GM23338 (cell line): ENCODE data around the gene ELMOD3. TPM values are rescaled to one million over a fixed set of nuclear protein-coding genes. Genes with fewer than 3 reads are reported as not detected.

Experiments used
- ATAC-seq: fragments of 200-7000 bp; cut with Tn5 transposase; 3 replicates; pipeline ENCODE4 v1.9.1; 2020
- DNase-seq: peaks from one replicate; pipeline ENCODE4 v3.0.0-alpha.2; 2015; ENCODE audit warnings: low spot score
- H2AFZ ChIP-seq: fragments of 200-600 bp; sonication (generic); 2 replicates; pipeline ENCODE4 v1.8.0; 2016; ENCODE audit warnings: antibody characterized with exemption, mild to moderate bottlenecking, moderate library complexity
- H3F3A ChIP-seq: fragments of 200-600 bp; sonication (generic); replicated peaks from 2 replicates; pipeline ENCODE4 v1.8.0; 2017; ENCODE audit warnings: antibody characterized with exemption, mixed run types, low read depth
- H3K27ac ChIP-seq: fragments of 200-600 bp; sonication (generic); 2 replicates; pipeline ENCODE4 v1.6.1; 2016; ENCODE audit warnings: low read depth
- H3K27me3 ChIP-seq: fragments of 200-600 bp; sonication (generic); 2 replicates; pipeline ENCODE4 v1.8.0; 2016; ENCODE audit warnings: mild to moderate bottlenecking, mixed run types, moderate library complexity; ENCODE audit not compliant: insufficient read depth
- H3K36me3 ChIP-seq: fragments of 200-600 bp; sonication (generic); 2 replicates; pipeline ENCODE4 v1.8.0; 2016; ENCODE audit warnings: mild to moderate bottlenecking; ENCODE audit not compliant: insufficient read depth
- H3K4me1 ChIP-seq: fragments of 200-600 bp; sonication (generic); 2 replicates; pipeline ENCODE4 v1.8.0; 2016; ENCODE audit warnings: mild to moderate bottlenecking, moderate library complexity; ENCODE audit not compliant: insufficient read depth
- H3K4me2 ChIP-seq: fragments of 200-600 bp; sonication (generic); 2 replicates; pipeline ENCODE4 v1.7.1; 2017; ENCODE audit warnings: mixed run types
- H3K4me3 ChIP-seq: fragments of 200-600 bp; sonication (generic); 2 replicates; pipeline ENCODE4 v1.6.1; 2016; ENCODE audit warnings: mixed run types
- H3K79me2 ChIP-seq: fragments of 200-600 bp; sonication (generic); replicated peaks from 2 replicates; pipeline ENCODE4 v1.8.0; 2017; ENCODE audit warnings: mild to moderate bottlenecking; ENCODE audit not compliant: insufficient read depth
- H3K9me2 ChIP-seq: fragments of 200-600 bp; sonication (generic); 2 replicates; pipeline ENCODE4 v1.8.0; 2017; ENCODE audit not compliant: insufficient read depth
- H4K20me1 ChIP-seq: fragments of 200-600 bp; sonication (generic); replicated peaks from 2 replicates; pipeline ENCODE4 v1.8.0; 2017; ENCODE audit warnings: mild to moderate bottlenecking; ENCODE audit not compliant: insufficient read depth
- H3K27ac Mint-ChIP-seq: 2 replicates; pipeline ENCODE4 v1.8.0; 2020; ENCODE audit warnings: inconsistent platforms, mild to moderate bottlenecking, moderate library complexity, mixed read lengths
- H3K27me3 Mint-ChIP-seq: 3 replicates; pipeline ENCODE4 v1.8.0; 2022; ENCODE audit warnings: low read depth, mild to moderate bottlenecking, moderate library complexity, mixed read lengths, inconsistent platforms; ENCODE audit not compliant: insufficient read depth, poor library complexity
- H3K36me3 Mint-ChIP-seq: 3 replicates; pipeline ENCODE4 v1.8.0; 2021; ENCODE audit warnings: low read depth, mild to moderate bottlenecking, inconsistent platforms, moderate library complexity, mixed read lengths
- H3K4me1 Mint-ChIP-seq: 3 replicates; pipeline ENCODE4 v1.8.0; 2020; ENCODE audit warnings: mild to moderate bottlenecking, inconsistent platforms, mixed read lengths
- H3K4me3 Mint-ChIP-seq: 3 replicates; pipeline ENCODE4 v1.8.0; 2021; ENCODE audit warnings: moderate library complexity, mild to moderate bottlenecking, inconsistent platforms, mixed read lengths
- H3K9me3 Mint-ChIP-seq: 3 replicates; pipeline ENCODE4 v1.8.0; 2020; ENCODE audit warnings: moderate library complexity, mild to moderate bottlenecking, inconsistent platforms, mixed read lengths
- EZH2 ChIP-seq: fragments of 200-600 bp; sonication (generic); IDR thresholded peaks from one replicate; pipeline ENCODE4 v1.8.0; 2017; ENCODE audit warnings: antibody characterized with exemption, mild to moderate bottlenecking, low read depth; ENCODE audit not compliant: unreplicated experiment
- JUNB ChIP-seq: IDR thresholded peaks from one replicate; pipeline ENCODE4 v1.6.1; 2016; ENCODE audit warnings: antibody characterized with exemption; ENCODE audit not compliant: unreplicated experiment
- NANOG ChIP-seq: IDR thresholded peaks from 2 replicates; pipeline ENCODE4 v1.6.1; 2016; ENCODE audit warnings: antibody characterized with exemption, borderline replicate concordance
- POLR2AphosphoS5 ChIP-seq: IDR thresholded peaks from 2 replicates; pipeline ENCODE4 v1.6.1; 2016; ENCODE audit warnings: antibody characterized with exemption, low read depth
- STAT1 ChIP-seq: IDR thresholded peaks from one replicate; pipeline ENCODE4 v1.6.1; 2016; ENCODE audit warnings: antibody characterized with exemption; ENCODE audit not compliant: unreplicated experiment
- ZNF114 ChIP-seq: fragments of 250-450 bp; sonication (Bioruptor Pico); IDR thresholded peaks from 2 replicates; pipeline ENCODE4 v1.5.0; 2020; ENCODE audit warnings: mild to moderate bottlenecking, moderate library complexity
- ZNF331 ChIP-seq: fragments of 250-450 bp; sonication (Bioruptor Pico); IDR thresholded peaks from 2 replicates; pipeline ENCODE4 v1.5.0; 2020; ENCODE audit warnings: low read depth, mild to moderate bottlenecking, moderate library complexity
- polyA plus RNA-seq: library from polyadenylated mRNA; unstranded; fragments of >200 nt; fragmentation: Nextera tagmentation; extraction: Ambion mirVana; gene quantifications from 2 replicates; pipeline ENCODE4 v1.2.1, GENCODE V29; 2016
- total RNA-seq: library from RNA; depleted of rRNA; stranded (reverse); fragments of >200 nt; shearing (Covaris generic); gene quantifications from 2 replicates; pipeline ENCODE4 v1.2.3, GENCODE V29; 2014
- TF ChIP-seq, protein P1 (sequence below), 2 experiments: fragments of 200-600 bp in 1 of 2; sonication (generic) in 1 of 2; conservative IDR thresholded peaks; 2 replicates each; pipeline versions ENCODE4 v1.5.1 to v1.6.1; 2016 to 2017; ENCODE audit warnings: antibody characterized with exemption in 2 of 2, low read depth in 2 of 2, mild to moderate bottlenecking in 2 of 2, moderate library complexity in 1 of 2
- TF ChIP-seq, protein P2 (sequence below): IDR thresholded peaks from 2 replicates; pipeline ENCODE4 v1.6.1; 2016; ENCODE audit warnings: antibody characterized with exemption
- TF ChIP-seq, protein P3 (sequence below): IDR thresholded peaks from one replicate; pipeline ENCODE4 v1.6.1; 2018; ENCODE audit warnings: antibody characterized with exemption; ENCODE audit not compliant: unreplicated experiment

ELMOD3 gene
- total and polyA plus RNA-seq, 2 experiments from 2014 or later, result 8.6 to 8.9 TPM

DNA sequence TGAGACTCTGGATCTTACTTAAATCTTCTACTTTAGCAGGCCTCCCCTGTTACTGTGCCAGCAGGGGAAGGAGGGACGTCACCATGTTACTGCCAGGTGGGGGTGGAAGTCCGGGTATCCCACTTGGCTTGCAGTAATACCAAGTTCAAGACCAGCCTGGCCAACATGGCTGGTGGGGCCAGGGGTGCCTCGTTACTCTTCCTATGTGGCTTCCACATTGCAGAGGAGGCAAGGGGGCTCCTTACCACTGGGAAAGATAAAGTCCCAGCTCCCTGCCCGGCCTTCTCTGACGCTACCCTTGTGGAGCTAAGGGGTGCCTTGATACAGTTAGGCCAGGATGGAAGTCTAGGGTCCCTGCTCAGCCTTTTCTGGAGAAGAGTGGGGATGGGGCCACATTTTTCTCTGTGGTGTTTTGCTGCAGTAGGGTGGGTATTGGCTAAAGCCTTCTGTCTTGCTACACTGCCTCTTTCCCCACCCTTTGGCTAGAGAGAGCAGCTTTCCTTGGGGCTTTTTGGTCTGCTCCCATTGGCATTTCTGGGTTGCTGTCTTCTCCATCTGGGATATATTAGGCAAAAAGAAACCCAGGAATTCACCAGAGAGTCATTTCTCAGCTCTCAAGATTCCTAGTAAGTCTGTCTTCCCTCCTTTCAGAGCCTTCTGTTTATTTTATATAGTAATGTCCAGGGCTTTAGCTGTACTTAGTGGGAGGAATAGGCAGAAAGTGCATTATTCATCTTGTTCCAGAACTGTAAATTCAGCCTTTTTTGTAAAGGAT, 21.9 kb downstream of the ELMOD3 start:
- no peaks in the 10 kb centered on the region; the same call in 2 of the 3 replicates for H3K4me1 Mint-ChIP-seq
- Histone ChIP-seq H3K4me2 (no peak overlapping the region), H2AFZ (no peak overlapping the region), H3K4me1 (no peaks in the 10 kb centered on the region), H3K4me3 (no peak overlapping the region), H3K9me2 (no peaks in the 10 kb centered on the region), H3K27me3 (no peaks in the 10 kb centered on the region), H4K20me1 (no peaks in the 10 kb centered on the region), H3K27ac (no peak overlapping the region), H3F3A (no peaks in the 10 kb centered on the region), H3K79me2 (no peaks in the 10 kb centered on the region), H3K36me3 (peaks cover 16% of the 10 kb centered on the region)
- DNase-seq (no peak), ATAC-seq (no peak)
- peaks cover 4% of the 10 kb centered on the region for H3K27me3 Mint-ChIP-seq
- no peak for TF ChIP-seq POLR2AphosphoS5
- no peak for TF ChIP-seq EZH2
- TF ChIP-seq, protein P1, sequence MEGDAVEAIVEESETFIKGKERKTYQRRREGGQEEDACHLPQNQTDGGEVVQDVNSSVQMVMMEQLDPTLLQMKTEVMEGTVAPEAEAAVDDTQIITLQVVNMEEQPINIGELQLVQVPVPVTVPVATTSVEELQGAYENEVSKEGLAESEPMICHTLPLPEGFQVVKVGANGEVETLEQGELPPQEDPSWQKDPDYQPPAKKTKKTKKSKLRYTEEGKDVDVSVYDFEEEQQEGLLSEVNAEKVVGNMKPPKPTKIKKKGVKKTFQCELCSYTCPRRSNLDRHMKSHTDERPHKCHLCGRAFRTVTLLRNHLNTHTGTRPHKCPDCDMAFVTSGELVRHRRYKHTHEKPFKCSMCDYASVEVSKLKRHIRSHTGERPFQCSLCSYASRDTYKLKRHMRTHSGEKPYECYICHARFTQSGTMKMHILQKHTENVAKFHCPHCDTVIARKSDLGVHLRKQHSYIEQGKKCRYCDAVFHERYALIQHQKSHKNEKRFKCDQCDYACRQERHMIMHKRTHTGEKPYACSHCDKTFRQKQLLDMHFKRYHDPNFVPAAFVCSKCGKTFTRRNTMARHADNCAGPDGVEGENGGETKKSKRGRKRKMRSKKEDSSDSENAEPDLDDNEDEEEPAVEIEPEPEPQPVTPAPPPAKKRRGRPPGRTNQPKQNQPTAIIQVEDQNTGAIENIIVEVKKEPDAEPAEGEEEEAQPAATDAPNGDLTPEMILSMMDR (conservative IDR thresholded peaks at IDR 0.05; ENCODE audit: low read depth in 2 of 2), result no peak
- no peak for TF ChIP-seq ZNF331 (CRISPR knock-in tag)
- peaks cover 41% of the 10 kb centered on the region for H3K36me3 Mint-ChIP-seq
- no peak overlapping the region for H3K27ac Mint-ChIP-seq
- H3K4me3 Mint-ChIP-seq, result no peak overlapping the region
- peaks cover 19% of the 10 kb centered on the region for H3K9me3 Mint-ChIP-seq

DNA sequence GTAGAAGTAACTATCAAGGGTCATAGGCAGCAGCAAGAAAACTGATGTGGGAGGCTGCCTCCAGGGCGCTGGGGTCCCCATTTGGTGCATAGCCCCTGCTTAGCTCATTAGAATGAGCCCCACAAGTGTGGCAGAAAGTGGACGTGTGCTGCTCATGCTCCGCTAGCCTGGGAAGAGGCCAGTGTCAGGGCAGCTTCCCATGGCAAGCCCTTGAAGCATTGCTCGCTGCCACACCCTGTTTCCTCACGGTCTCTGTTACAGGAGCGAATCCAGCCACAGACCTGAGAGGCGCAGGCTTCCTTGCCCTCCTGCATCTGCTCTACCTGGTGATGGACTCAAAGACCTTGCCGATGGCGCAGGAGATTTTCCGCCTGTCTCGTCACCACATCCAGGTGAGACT, 22.5 kb downstream of the ELMOD3 start:
- H2AFZ ChIP-seq, result no peak overlapping the region
- no peaks in the 10 kb centered on the region for H3F3A ChIP-seq
- peaks cover 22% of the 10 kb centered on the region for H3K9me3 Mint-ChIP-seq
- H3K27ac Mint-ChIP-seq, result no peak overlapping the region
- H3K27me3 ChIP-seq, result no peaks in the 10 kb centered on the region
- ATAC-seq, result no peak
- H3K27ac ChIP-seq, result no peak overlapping the region
- peaks cover 43% of the 10 kb centered on the region for H3K36me3 Mint-ChIP-seq
- no peaks in the 10 kb centered on the region; the same call in 2 of the 3 replicates for H3K4me1 Mint-ChIP-seq
- no peaks in the 10 kb centered on the region for H4K20me1 ChIP-seq
- H3K36me3 ChIP-seq, result peaks cover 16% of the 10 kb centered on the region
- DNase-seq, result no peak
- no peak overlapping the region for H3K4me2 ChIP-seq
- H3K4me3 ChIP-seq, result no peak overlapping the region
- no peak overlapping the region for H3K4me3 Mint-ChIP-seq
- peaks cover 4% of the 10 kb centered on the region for H3K27me3 Mint-ChIP-seq
- no peaks in the 10 kb centered on the region for H3K79me2 ChIP-seq
- no peaks in the 10 kb centered on the region for H3K4me1 ChIP-seq
- no peaks in the 10 kb centered on the region for H3K9me2 ChIP-seq
- TF ChIP-seq ZNF114 (CRISPR knock-in tag) (no peak), STAT1 (no peak), JUNB (no peak), NANOG (no peak)
- TF ChIP-seq, protein P2, sequence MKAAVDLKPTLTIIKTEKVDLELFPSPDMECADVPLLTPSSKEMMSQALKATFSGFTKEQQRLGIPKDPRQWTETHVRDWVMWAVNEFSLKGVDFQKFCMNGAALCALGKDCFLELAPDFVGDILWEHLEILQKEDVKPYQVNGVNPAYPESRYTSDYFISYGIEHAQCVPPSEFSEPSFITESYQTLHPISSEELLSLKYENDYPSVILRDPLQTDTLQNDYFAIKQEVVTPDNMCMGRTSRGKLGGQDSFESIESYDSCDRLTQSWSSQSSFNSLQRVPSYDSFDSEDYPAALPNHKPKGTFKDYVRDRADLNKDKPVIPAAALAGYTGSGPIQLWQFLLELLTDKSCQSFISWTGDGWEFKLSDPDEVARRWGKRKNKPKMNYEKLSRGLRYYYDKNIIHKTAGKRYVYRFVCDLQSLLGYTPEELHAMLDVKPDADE, result no peak
- TF ChIP-seq, protein P1 (conservative IDR thresholded peaks at IDR 0.05; ENCODE audit: low read depth in 2 of 2), result no peak
- TF ChIP-seq, protein P3, sequence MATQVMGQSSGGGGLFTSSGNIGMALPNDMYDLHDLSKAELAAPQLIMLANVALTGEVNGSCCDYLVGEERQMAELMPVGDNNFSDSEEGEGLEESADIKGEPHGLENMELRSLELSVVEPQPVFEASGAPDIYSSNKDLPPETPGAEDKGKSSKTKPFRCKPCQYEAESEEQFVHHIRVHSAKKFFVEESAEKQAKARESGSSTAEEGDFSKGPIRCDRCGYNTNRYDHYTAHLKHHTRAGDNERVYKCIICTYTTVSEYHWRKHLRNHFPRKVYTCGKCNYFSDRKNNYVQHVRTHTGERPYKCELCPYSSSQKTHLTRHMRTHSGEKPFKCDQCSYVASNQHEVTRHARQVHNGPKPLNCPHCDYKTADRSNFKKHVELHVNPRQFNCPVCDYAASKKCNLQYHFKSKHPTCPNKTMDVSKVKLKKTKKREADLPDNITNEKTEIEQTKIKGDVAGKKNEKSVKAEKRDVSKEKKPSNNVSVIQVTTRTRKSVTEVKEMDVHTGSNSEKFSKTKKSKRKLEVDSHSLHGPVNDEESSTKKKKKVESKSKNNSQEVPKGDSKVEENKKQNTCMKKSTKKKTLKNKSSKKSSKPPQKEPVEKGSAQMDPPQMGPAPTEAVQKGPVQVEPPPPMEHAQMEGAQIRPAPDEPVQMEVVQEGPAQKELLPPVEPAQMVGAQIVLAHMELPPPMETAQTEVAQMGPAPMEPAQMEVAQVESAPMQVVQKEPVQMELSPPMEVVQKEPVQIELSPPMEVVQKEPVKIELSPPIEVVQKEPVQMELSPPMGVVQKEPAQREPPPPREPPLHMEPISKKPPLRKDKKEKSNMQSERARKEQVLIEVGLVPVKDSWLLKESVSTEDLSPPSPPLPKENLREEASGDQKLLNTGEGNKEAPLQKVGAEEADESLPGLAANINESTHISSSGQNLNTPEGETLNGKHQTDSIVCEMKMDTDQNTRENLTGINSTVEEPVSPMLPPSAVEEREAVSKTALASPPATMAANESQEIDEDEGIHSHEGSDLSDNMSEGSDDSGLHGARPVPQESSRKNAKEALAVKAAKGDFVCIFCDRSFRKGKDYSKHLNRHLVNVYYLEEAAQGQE, result no peak
